Measurements from ENCODE around the gene IGSF21.
"Not testable (repeated sequence)": the region's sequence is repeated elsewhere in the genome, so short reads cannot be mapped to it uniquely, and the experiment has no call there.

Gene IGSF21

DNA sequence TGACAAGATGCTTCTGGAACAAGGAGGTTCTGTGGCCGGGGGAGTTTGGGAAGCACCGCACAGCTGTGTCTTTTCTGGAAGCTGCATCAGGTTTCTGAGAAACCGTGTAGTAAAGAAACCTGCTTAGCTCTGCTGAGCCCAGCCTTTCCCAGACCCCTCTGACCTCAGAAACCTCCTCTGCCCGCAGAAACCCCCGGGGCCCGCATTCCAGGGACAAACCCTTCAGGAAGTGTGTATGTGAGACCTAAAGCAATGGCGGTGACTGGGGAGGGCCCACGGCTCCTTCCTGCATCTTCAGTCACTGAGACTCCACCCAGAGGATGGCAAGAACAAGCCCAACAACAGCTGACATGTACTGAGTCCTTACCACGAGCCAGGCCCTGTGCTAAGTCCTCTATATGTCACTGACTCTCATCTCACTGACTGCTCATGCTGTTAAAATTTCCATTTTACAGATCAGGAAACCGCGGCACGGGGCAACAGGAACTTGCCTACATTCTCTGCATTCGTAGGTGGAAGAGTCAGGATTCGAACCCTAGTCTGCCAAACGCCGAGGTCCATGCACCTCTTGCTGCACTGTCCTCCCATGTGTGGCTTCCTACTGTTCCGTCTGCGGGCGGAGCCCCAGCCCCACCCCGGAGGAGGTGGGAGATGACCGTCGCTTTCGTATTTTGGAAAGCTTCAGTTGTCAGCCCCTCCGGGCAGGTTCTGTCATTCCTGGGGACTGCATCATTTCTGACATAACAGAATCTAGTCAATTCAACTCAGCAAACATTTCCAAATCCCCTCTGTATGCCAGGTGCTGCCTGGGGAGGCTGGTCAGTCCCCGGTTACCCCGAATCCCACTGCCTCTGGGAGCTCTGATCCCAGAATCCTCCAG is 299.8 kb downstream of the IGSF21 start:
- no peak for DNase-seq (ENCODE audit: low read depth)

GRCh38 chr1:18408656-18409370 is 301.2 kb downstream of the IGSF21 start:
- DNase-seq (ENCODE audit: low read depth) = no peak

DNA sequence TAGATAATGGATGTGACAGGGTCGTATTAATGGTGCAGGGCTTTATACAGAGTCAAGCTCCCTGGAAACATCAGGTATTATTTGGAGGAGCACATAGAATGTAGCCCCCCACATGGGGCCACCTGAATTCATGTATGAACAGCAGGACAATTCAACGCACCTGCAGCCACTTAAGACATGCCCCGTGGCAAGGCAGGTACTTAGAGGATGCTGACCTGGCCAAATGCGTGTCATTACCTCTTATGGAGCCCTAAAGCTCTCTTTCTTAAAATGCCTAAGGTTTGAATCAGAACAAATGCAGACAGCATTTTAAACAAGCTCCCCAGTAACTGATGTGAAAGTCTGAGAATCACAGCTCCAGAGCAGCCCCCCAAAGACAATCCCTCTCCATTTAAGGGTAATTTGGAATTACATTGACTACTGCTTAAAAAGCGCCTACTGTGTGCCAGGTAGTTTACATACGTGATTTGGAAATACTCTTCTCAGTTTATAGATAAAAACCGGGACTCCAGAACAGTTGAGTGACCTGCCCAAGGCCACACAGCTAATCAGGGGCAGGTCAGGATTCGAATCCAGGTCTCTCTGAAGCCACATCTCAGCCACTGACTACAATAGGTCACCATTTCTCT is 302.1 kb downstream of the IGSF21 start:
- DNase-seq (ENCODE audit: low read depth) = no peak

DNA sequence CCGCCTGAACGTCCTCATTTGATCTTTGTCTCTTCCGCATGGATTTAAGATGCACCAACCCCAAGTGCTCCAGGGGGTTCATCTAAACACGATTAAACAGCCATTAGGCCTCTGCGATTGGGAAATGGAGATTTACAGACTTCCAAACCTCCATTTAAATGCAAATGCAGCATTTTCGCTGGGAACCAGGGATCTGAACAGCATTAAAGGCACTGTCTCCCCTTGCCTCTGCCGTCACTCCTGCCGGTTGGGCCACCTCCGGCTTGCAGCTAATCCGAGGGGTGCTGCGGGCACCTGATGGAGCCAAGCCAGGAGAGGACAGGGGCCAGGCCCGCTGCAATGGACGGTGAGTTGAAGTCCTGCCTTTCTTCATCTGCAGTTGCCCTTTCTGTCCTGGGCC is 302.8 kb downstream of the IGSF21 start:
- no peak for DNase-seq (ENCODE audit: low read depth)

DNA sequence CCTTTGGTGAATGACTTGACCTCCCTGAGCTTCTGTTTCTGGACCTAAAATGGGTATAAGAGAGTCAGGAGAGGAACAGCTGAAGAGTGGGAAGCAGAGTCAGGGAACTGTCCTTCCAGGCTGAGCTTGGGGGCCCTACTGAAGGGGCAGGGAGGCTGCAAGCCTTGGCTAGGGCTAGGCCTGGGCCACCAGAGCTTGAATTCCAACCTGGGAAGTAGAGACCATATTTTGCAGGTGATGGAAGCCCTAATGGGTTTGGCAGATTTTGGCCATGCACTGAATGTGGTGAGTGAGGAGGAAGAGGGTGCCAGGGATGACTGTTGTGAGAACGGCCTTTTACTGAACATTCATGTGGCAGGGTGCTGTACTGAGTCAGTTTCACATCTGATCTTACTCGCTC is 303.7 kb downstream of the IGSF21 start:
- no peak for DNase-seq (ENCODE audit: low read depth)

DNA sequence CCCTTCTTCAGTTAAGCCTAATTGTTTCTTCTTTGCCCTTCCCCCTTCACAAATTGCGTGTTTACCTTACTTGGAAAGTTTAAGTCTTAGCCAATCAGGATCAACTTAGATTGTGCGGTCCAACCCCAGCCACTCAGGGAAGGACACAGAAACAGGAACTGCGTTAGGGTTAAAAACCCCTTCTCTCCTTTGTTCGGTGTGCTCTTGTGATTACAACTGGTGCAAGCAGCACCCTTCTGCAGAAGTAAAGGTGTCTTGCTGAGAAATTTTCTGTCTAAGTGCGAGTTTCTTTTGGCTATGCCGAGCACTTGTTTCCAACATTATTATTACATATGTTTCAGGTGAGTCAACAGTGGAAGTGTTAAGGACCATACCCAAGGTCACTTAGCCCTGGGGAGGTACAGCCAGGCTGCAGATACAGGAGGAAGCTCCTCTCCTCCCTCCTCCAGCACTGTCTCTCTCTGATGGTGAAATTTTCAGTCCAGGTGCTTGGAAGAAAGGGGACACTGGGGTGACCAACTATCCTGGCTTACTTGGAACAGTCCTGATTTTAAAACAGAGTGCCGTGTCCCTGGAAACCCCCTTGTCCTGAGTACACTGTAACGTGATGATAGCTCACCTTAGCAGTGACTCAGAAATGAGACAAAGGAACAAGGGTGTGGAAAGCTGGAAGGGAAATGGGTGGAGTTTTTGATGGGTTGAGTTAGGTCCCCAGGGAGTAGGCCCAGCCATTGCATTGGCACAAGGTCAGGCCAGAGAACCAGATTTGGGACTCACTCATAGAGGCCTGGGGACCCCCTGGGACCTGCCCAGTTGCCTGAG is 304.4 kb downstream of the IGSF21 start:
- no peak for DNase-seq (ENCODE audit: low read depth)

GRCh38 chr1:18412882-18413353 is 305.3 kb downstream of the IGSF21 start:
- no peak for DNase-seq (ENCODE audit: low read depth)

GRCh38 chr1:18413541-18414305 is 306.1 kb downstream of the IGSF21 start:
- DNase-seq (ENCODE audit: low read depth) = no peak

- no peak for DNase-seq (ENCODE audit: low read depth)
Measured at GRCh38 chr1:18414321-18414720, 306.7 kb downstream of the IGSF21 start.

DNA sequence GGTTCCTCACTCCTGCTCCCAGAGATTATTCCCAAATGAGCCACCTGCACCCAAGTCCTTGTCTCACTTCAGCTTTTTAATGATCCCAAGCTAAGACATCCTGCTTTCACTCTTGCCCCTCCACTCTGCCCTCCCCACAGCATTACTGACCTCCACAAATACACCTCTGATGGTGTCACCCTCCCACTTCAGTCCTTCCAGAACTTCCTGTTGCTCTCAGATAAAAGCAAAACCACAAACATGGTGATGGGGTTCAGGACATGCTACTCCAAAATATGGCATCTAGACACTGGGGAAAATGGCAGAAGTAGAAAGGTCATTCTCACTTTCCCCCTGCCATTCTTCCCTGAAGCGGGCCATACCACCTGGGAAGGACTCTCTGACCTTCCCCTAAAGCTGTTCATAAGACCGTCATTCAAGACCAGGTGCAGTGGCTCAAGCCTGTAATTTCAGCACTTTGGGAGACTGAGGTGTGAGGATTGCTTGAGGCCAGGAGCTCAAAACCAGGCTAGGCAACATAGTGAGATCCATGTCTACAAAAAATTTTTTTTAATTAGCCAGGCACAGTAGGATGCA is 307.4 kb downstream of the IGSF21 start:
- no peak for DNase-seq (ENCODE audit: low read depth)

DNA sequence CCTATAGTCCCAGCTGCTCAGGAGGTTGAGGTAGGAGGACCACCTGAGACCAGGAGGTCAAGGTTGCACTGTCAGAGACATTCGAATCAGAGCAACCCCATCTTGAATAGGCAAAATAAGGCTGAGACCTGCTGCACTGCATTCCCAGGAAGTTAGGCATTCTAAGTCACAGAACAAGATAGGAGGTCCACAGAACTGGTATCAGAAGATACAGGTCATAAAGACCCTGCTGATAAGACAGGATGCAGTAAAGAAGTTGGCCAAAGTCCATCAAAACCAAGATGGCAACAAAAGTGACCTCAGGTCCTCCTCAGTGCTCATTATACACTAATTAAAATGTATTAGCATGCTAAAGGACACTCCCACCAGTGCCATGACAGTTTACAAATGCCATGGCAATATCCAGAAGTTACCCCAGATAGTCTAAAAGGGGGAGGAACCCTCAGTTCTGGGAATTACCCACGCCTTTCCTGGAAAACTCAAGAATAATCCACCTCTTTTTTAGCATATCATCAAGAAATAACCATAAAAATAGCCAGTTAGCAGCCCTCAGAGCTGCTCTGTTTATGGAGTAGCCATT is 307.9 kb downstream of the IGSF21 start:
- DNase-seq (ENCODE audit: low read depth) = no peak

DNA sequence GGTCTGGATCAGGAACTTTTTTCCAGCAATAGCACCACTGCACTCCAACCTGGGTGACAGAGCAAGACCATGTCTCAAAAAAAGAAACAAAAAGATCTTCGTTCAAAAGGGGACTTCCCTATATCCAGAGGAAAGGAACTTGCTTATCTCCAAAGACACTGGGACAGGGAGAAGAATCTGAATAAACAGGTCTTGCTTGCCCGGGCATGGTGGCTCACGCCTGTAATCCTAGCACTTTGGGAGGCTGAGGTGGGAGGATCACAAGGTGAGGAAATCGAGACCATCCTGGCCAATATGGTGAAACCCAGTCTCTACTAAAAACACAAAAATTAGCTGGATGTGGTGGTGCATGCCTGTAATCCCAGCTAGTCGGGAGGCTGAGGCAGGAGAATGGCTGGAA is 308.5 kb downstream of the IGSF21 start:
- not testable (repeated sequence) for DNase-seq (ENCODE audit: low read depth)

DNA sequence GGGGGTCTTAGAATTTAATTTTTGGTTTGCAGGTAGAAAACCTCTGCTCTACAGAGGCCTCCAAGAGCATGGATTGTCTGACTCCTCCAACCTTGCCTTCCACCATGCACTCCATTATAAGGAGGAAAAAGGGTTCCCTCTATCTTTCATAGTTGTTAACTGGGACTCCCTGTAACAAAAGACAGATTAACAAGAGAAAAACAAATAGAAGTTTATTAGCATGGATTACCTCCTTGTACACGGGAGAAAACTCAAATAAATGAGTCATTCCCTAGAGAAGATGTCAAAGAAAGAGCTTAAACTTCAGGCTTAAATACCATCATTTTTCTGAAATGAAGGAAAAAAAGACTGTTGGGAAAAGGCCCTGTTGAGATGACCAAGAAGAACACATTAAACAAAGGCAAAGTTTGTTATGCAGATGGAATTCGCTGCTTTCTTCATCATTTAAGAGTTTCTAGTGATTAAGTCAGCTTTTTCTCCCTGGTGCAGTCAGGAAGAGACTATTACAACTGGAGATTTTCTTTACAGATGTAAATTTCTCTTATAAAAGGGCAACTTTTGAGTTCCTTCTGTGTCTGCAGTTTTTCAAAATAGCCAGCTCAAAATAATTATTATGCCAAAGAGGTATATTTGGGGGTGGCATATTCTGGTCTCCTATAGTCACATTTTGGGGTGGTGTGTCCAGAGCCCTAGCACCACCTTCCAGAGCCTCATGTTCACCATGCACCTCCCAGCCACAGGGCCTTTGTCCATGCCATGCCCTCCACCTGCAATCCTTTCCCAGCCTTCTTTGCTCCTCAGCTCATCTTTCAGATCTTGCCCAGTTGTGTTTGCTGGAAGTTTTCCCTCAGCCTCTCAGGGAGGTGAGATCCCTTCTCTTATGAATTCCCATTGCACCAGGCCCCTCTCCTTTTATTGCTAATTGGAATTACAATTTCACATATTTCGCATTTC is 310.0 kb downstream of the IGSF21 start:
- no peak for DNase-seq (ENCODE audit: low read depth)

- DNase-seq (ENCODE audit: low read depth) = no peak
Measured at GRCh38 chr1:18419113-18419844, 311.7 kb downstream of the IGSF21 start.

DNA sequence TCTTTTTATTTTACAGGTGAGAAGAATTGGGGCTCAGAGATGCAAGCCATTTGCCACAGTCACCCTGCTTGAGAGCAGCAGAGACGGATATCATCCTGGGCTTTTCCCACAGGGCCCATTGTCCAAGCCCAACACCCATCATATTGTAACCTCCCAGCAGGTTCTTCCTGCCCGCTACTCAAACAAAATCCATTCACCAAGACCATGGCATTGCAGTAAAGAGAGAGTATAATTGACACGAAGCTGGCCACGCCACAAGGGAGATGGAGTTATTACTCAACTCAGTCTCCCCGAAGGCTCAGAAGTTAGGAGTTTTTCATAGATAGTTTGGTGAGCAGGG is 312.2 kb downstream of the IGSF21 start:
- no peak for DNase-seq (ENCODE audit: low read depth)

DNA sequence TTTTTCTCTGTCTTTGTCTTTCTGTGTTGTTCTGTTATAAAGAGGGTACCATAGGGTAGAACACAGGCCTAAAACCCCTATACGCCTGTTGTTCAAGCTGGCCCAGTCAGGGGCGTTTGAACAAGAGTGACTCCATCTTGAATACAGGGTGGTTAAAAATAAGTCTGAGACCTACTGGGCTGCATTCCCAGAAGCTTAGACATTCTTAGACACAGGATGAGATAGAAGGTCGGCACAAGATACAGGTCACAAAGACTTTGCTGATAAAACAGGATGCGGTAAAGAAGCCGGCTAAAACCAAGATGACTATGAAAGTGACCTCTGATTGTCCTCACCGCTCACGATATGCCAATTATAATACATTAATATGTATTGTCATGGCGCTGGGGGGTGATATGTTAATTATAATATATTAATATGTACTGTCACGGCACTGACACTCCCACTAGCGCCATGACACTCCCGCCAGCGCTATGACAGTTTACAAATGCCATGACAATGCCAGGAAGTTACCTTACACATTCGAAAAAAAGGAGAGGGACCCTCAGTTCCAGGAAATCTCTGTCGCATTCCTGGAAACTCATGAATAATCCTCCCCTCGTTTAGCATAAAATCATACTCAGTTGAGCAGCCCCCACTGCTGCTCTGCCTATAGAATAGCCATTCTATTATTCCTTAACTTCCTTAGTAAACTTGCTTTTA is 314.6 kb downstream of the IGSF21 start:
- DNase-seq (ENCODE audit: low read depth) = no peak

GRCh38 chr1:18422954-18423353 is 315.4 kb downstream of the IGSF21 start:
- DNase-seq (ENCODE audit: low read depth) = no peak

GRCh38 chr1:18426580-18426979 is 319.0 kb downstream of the IGSF21 start:
- no peak for DNase-seq (ENCODE audit: low read depth)
